ENCODE measurements around the gene CHST2.

The CHST2 gene

GRCh38 chr3:143170074-143170473, 50.5 kb downstream of the CHST2 start:
- no peak for DNase-seq

- DNase-seq = no peak
These were observed 51.1 kb downstream of the CHST2 start for GRCh38 chr3:143170676-143171075.

GRCh38 chr3:143171141-143171980, 51.8 kb downstream of the CHST2 start:
- DNase-seq = no peak

- DNase-seq = no peak
These were observed 52.7 kb downstream of the CHST2 start for GRCh38 chr3:143172062-143172794.

GRCh38 chr3:143172795-143173145, 53.2 kb downstream of the CHST2 start:
- no peak for DNase-seq

- DNase-seq = no peak
These were observed 53.7 kb downstream of the CHST2 start for GRCh38 chr3:143173242-143173641.

Data from NCI-H2029 (cell line).